RWPE2 (cell line): ENCODE results near the gene SOCS3.
A peak's percentile ranks its signal among the peaks of the same experiment; 100 is the strongest.

Source experiments
- ATAC-seq: fragments of 200-7000 bp; cut with Tn5 transposase; 3 replicates; pipeline ENCODE4 v1.9.1; 2021; ENCODE audit warnings: low read depth
- DNase-seq: peaks from one replicate; pipeline ENCODE4 v3.0.0-alpha.2; 2020; ENCODE audit warnings: low spot score
- H3K27ac ChIP-seq: fragments of 450-650 bp; 2 replicates; pipeline ENCODE4 v1.5.1; 2017; ENCODE audit warnings: mild to moderate bottlenecking; ENCODE audit not compliant: poor library complexity, severe bottlenecking
- H3K27me3 ChIP-seq: fragments of 250-450 bp; sonication (Bioruptor Pico); 2 replicates; pipeline ENCODE4 v1.5.1; 2021; ENCODE audit warnings: mild to moderate bottlenecking, moderate library complexity; ENCODE audit not compliant: insufficient read depth, poor library complexity, severe bottlenecking
- H3K36me3 ChIP-seq: fragments of 250-450 bp; sonication (Bioruptor Pico); 2 replicates; pipeline ENCODE4 v1.5.1; 2020; ENCODE audit warnings: low read depth, mild to moderate bottlenecking, moderate library complexity
- H3K4me1 ChIP-seq: fragments of 250-450 bp; sonication (Bioruptor Pico); 2 replicates; pipeline ENCODE4 v1.5.1; 2021; ENCODE audit warnings: mild to moderate bottlenecking, moderate library complexity; ENCODE audit not compliant: insufficient read depth, poor library complexity, severe bottlenecking
- H3K4me3 ChIP-seq: fragments of 250-450 bp; sonication (Bioruptor Pico); 2 replicates; pipeline ENCODE4 v1.5.1; 2021; ENCODE audit warnings: mild to moderate bottlenecking, moderate library complexity; ENCODE audit not compliant: severe bottlenecking
- H3K9me3 ChIP-seq: fragments of 250-450 bp; sonication (Bioruptor Pico); 2 replicates; pipeline ENCODE4 v1.5.1; 2021; ENCODE audit warnings: mild to moderate bottlenecking, moderate library complexity; ENCODE audit not compliant: severe bottlenecking
- CTCF ChIP-seq: fragments of 450-650 bp; IDR thresholded peaks from one replicate; pipeline ENCODE4 v1.5.1; 2017; ENCODE audit warnings: mild to moderate bottlenecking, moderate library complexity; ENCODE audit not compliant: poor library complexity, severe bottlenecking

Gene SOCS3

GRCh38 chr17:78316867-78317789 lies 42.7 kb downstream of the SOCS3 start:
- TF ChIP-seq CTCF: no peak
- Histone ChIP-seq H3K27me3 (no peaks in the 10 kb centered on the region), H3K9me3 (no peaks in the 10 kb centered on the region), H3K4me3 (no peak overlapping the region), H3K36me3 (no peaks in the 10 kb centered on the region), H3K4me1 (peaks cover 35% of the 10 kb centered on the region), H3K27ac (peak overlapping the region; percentile 90)
- DNase-seq (no peak), ATAC-seq (peak; percentile 9; the same call in 2 of the 3 replicates)

- no peak for TF ChIP-seq CTCF
Measured at GRCh38 chr17:78316115-78316866, 43.6 kb downstream of the SOCS3 start.

GRCh38 chr17:78315355-78316114 lies 44.3 kb downstream of the SOCS3 start:
- ATAC-seq (peak; percentile 70), DNase-seq (peak; percentile 96)
- no peak overlapping the region for H3K4me3 ChIP-seq
- H3K36me3 ChIP-seq: no peaks in the 10 kb centered on the region
- peak overlapping the region; percentile 90 for H3K27ac ChIP-seq
- H3K27me3 ChIP-seq: no peaks in the 10 kb centered on the region
- no peaks in the 10 kb centered on the region for H3K9me3 ChIP-seq
- H3K4me1 ChIP-seq: peaks cover 35% of the 10 kb centered on the region
- peak; percentile 67 for TF ChIP-seq CTCF

More at GRCh38 chr17:78316115-78316866, 43.6 kb downstream of the SOCS3 start:
- no peaks in the 10 kb centered on the region for H3K9me3 ChIP-seq
- DNase-seq: no peak
- H3K4me1 ChIP-seq: peaks cover 35% of the 10 kb centered on the region
- no peak overlapping the region for H3K4me3 ChIP-seq
- ATAC-seq: no peak
- no peaks in the 10 kb centered on the region for H3K27me3 ChIP-seq
- no peaks in the 10 kb centered on the region for H3K36me3 ChIP-seq
- H3K27ac ChIP-seq: peak overlapping the region; percentile 90

GRCh38 chr17:78314683-78315354 lies 45.1 kb downstream of the SOCS3 start:
- no peak for DNase-seq
- peak; percentile 2; the same call in 1 of the 3 replicates for ATAC-seq
- Histone ChIP-seq H3K36me3 (no peaks in the 10 kb centered on the region), H3K9me3 (no peaks in the 10 kb centered on the region), H3K4me1 (peaks cover 35% of the 10 kb centered on the region), H3K27me3 (no peaks in the 10 kb centered on the region), H3K27ac (peak overlapping the region; percentile 90), H3K4me3 (no peak overlapping the region)
- TF ChIP-seq CTCF: no peak
